ENCODE data around the gene DCXR.

DNA sequence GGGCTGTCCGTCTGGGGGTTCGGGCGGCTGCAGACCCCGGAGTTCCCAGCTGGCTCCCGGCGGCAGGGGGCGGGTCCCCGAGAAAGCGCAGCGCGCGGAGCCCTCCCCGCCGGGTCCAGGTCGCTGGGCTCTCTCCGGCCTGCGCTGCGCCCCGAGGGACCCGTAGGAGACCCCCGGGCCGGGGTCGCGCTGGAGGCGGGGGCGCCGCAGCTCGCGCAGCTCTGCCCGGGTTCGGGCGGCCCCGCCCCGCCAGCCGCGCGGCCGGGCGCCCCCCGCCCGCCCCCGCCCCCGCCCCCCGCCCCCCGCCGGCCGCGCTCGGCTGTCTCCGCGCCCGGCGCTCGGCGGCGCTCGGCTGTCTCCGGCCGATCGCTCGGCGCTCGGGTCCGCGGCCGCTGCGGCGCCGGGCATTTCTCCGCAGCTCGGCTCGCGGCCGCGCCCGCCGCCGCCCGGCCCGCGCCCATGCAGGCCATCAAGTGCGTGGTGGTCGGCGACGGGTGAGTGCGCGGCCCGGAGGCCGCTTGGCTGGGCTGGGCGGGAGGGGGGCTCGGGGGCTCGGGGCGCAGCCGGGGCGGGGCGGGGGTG lies 6.1 kb downstream of the DCXR start, which contains the start of gene RAC3:
- TF ChIP-seq EZH2 (IDR thresholded peaks at IDR 0.05) (no peak), POLR2AphosphoS5 (IDR thresholded peaks at IDR 0.05; ENCODE audit: borderline replicate concordance, low read depth, low read length) (no peak)

Data from SK-N-MC (cell line).